Gastrocnemius medialis (tissue), 4 donors: ENCODE data around the gene UBE3B.

Experiments used
- POLR2A ChIP-seq, 2 donors: fragments of 450-650 bp; IDR thresholded peaks; one replicate each; pipeline ENCODE4 v1.6.1; 2017; ENCODE audit warnings: antibody characterized with exemption in 2 of 2, mild to moderate bottlenecking in 2 of 2, moderate library complexity in 2 of 2
- TF ChIP-seq, protein P1 (sequence below), 5 experiments: fragments of 450-650 bp in 3 of 5; fragments of 200-600 bp in 2 of 5; sonication (generic) in 2 of 5; IDR thresholded peaks in 4 of 5; conservative IDR thresholded peaks in 1 of 5; 1 replicate in 4 of 5; 2 replicates in 1 of 5; pipeline ENCODE4 v1.5.1; 2016 to 2019; ENCODE audit warnings: antibody characterized with exemption in 5 of 5, mild to moderate bottlenecking in 3 of 5, moderate library complexity in 3 of 5

DNA sequence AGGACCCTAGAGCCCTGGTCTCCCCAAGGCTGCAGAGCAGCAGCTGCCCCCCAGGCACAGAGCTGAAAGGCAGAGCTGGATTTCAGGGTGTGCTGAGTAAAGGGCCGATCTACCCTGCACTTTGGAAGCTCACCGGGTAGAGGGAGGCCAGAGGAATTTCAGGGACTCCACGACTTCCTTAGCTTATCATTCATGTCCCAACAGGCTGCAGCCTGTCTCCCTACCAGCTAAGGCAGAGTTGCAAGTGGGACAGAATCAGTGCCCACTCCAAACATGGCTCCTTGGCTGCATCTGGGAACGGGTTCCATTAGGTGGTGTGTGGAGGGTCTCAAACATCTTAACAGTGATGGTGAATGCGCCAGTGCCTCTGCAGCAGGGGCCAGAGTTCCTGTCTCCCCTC, 68.4 kb downstream of the UBE3B start:
- TF ChIP-seq, protein P1, sequence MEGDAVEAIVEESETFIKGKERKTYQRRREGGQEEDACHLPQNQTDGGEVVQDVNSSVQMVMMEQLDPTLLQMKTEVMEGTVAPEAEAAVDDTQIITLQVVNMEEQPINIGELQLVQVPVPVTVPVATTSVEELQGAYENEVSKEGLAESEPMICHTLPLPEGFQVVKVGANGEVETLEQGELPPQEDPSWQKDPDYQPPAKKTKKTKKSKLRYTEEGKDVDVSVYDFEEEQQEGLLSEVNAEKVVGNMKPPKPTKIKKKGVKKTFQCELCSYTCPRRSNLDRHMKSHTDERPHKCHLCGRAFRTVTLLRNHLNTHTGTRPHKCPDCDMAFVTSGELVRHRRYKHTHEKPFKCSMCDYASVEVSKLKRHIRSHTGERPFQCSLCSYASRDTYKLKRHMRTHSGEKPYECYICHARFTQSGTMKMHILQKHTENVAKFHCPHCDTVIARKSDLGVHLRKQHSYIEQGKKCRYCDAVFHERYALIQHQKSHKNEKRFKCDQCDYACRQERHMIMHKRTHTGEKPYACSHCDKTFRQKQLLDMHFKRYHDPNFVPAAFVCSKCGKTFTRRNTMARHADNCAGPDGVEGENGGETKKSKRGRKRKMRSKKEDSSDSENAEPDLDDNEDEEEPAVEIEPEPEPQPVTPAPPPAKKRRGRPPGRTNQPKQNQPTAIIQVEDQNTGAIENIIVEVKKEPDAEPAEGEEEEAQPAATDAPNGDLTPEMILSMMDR (IDR thresholded peaks at IDR 0.05 in 4 of 5, conservative IDR thresholded peaks at IDR 0.05 in 1 of 5): no peak
- no peak for TF ChIP-seq POLR2A (IDR thresholded peaks at IDR 0.05)
